Measurements from ENCODE around the gene AADACL4. TPM values are rescaled to one million over a fixed set of nuclear protein-coding genes. Genes with fewer than 3 reads are reported as not detected.

Gene AADACL4
- polyA plus RNA-seq (ENCODE audit: low read depth in 6 of 6), result not detected

DNA sequence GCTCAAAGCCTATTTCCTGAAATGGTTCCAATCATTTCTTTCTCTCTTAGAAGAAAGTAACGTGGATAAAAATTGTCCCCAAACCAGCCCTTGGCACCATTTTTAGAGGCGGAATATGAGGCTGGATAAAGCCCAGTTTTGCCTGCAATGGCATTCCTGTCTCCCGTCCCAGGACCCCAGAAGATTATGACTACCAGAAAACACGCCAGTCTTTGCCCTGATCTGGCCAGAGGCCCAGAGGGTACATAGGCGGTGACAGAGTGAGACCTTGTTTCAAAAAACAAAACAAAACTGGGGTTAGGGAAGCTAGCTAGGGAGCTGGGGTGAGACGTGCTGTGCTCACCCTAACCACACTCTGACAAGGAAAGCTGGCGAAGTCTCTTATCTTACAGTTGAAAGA is at the start of gene AADACL4:
Gene AADACL4 (plus strand): TSS at position 301 of the 400 bp plus-strand sequence. CDS start 462 bp downstream, outside the sequence.
- ATAC-seq (ENCODE audit: low read depth in 2 of 2) (no peak), DNase-seq (no peak)
- Mint-ChIP-seq H3K27me3 (peaks cover 8 to 36% (median 14%) of the 10 kb centered on the region in 3 donors), H3K36me3 (peaks cover 5 to 15% of the 10 kb centered on the region in 2 donors), H3K4me1 (no peaks in the 10 kb centered on the region), H3K9me3 (peaks cover 7 to 37% (median 25%) of the 10 kb centered on the region in 7 donors), H3K4me3 (no peak within 1 kb of the TSS), H3K27ac (no peak within 1 kb of the TSS)

DNA sequence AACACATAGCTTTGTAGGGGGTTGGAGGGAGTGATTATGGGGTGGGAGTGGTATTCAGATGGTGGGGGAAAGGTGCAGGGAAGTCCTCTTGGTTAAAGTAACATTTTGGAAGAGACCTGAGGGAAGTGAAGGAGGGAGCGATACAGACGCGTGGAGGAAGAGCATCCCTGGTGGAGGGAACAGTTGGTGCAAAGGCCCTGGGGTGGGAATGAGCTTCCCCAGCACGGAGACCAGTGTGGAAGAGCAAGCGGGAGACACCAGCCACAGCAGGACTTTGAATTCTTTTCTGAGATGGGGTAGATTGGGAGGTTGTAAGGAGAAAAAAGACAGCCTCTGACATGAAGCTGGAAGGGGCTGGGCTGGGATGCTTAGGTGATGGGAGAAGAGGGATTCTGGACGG is 49.4 kb upstream of the AADACL4 start:
- DNase-seq (no peak), ATAC-seq (ENCODE audit: low read depth in 2 of 2) (no peak)
- H3K36me3 Mint-ChIP-seq, result no peaks in the 10 kb centered on the region
- H3K9me3 Mint-ChIP-seq, result no peaks in the 10 kb centered on the region
- peak overlapping the region in 5 of 6 donors; percentile 54 to 92 (median 82) for H3K27ac Mint-ChIP-seq
- peaks cover 17 to 27% (median 20%) of the 10 kb centered on the region in 3 donors for H3K4me1 Mint-ChIP-seq
- peaks cover 4 to 30% (median 29%) of the 10 kb centered on the region in 3 donors for H3K27me3 Mint-ChIP-seq
- H3K4me3 Mint-ChIP-seq, result peak overlapping the region; percentile 82 to 93 (median 88)

DNA sequence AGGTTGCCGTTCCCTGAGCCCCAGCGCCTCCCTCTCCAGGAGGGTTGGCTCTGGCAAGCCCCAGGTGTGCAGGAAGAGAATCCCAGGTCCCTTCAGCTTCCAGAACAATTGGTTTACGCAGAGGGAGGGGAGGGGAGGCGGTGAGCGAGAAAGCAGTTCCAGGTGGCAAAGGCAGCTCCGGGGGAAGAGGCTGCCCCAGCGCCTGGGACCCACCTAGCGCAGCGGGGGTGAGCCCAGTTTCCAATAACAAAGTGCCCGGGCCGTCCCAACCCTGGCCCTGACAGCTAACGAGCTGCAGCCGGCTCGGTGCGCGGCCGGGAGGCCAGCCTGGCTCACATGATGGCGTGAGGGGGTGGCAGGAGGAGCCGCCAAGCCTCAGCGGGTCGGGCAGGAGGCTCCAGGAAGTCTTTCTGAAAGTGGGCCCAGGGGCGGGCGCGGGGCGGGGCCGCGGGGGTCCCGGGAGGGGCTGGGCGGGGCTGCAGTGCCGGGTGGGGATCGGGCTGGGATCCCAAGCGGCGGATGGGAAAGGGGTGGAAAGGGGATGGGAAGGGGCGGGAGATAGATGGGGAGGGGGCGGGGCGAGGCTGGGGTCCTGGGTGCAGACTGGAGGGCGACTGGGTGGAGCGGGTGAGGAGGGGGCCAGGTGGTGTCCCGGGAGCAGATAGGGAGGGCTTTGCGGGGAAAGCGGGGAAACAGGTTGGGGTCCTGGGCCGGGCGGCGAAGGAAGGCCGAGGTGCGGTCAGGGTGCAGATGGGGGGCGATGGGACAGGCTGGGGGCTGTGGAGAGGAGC is 48.7 kb upstream of the AADACL4 start:
- peak overlapping the region; percentile 82 to 93 (median 88) for H3K4me3 Mint-ChIP-seq
- no peaks in the 10 kb centered on the region for H3K9me3 Mint-ChIP-seq
- peaks cover 17 to 27% (median 21%) of the 10 kb centered on the region in 3 donors for H3K4me1 Mint-ChIP-seq
- peak overlapping the region in 5 of 6 donors; percentile 41 to 92 (median 58) for H3K27ac Mint-ChIP-seq
- ATAC-seq (ENCODE audit: low read depth in 2 of 2), result peak; percentile 68 to 73
- peak; percentile 35 for DNase-seq
- peaks cover 4 to 32% (median 30%) of the 10 kb centered on the region in 3 donors for H3K27me3 Mint-ChIP-seq
- no peaks in the 10 kb centered on the region for H3K36me3 Mint-ChIP-seq

DNA sequence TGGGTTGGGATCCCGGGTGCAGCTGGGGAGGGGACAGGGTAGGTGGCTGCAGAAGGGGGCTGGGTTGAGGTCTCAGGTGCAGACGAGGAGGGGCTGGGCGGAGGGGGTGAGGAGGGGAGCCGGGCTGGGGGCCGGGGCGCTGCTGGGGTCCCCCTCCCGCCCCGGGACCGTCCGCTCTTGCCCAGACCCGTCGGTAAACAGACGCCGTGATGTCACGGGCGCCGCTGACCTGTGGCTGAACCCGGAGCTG is 48.2 kb upstream of the AADACL4 start:
- no peaks in the 10 kb centered on the region for H3K36me3 Mint-ChIP-seq
- no peak for DNase-seq
- ATAC-seq (ENCODE audit: low read depth in 2 of 2), result peak; percentile 34 to 35
- H3K9me3 Mint-ChIP-seq, result no peaks in the 10 kb centered on the region
- peaks cover 17 to 27% (median 27%) of the 10 kb centered on the region in 3 donors for H3K4me1 Mint-ChIP-seq
- peaks cover 4 to 37% (median 34%) of the 10 kb centered on the region in 3 donors for H3K27me3 Mint-ChIP-seq
- peak overlapping the region; percentile 32 to 89 (median 81) for H3K4me3 Mint-ChIP-seq
- peak overlapping the region in 1 of 6 donors; percentile 54 for H3K27ac Mint-ChIP-seq

DNA sequence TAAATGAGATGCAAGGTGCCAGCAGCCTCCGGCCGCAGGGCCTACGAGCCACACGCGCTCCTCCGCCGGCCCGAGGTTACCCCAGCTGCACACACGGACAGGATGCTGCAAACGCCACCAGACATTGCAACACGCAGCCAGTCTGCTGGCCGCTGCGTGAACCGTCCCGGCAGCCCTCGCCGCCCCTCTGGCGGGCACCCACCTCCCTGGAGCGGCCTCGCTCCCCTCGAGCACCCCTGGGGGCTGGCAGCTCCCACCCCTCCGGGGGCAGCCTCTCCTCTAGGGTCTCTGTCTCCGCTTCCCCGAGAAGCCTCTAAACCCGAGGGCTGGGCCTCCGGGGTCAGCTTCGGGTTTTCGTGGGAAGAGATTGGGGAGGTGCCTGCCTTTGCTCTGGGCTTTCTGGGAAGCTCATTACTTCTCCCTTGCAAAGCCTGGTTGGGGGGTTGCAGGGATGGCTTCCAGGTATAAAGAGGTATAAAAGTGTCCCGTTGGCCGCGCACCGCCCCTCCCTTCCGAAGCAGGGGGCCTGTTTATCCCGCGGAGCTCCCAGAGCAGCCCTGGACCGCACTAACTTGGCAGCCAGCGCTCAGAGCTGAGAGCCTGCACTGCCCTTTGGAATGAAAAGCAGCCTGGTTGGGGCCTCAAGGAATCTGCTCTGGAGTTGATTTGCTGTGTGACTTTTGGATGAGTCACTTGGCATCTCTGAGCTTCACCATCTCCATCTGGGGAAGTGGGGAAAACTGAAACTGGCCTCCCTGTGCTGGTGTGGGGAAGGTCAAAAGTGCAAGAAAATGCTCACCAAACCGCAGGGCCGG is 47.7 kb upstream of the AADACL4 start:
- H3K36me3 Mint-ChIP-seq, result no peaks in the 10 kb centered on the region
- H3K4me1 Mint-ChIP-seq, result peaks cover 17 to 27% (median 27%) of the 10 kb centered on the region in 3 donors
- DNase-seq, result no peak
- H3K9me3 Mint-ChIP-seq, result no peaks in the 10 kb centered on the region
- ATAC-seq (ENCODE audit: low read depth in 2 of 2), result no peak
- H3K4me3 Mint-ChIP-seq, result peak overlapping the region; percentile 29 to 89 (median 74)
- peaks cover 4 to 37% (median 34%) of the 10 kb centered on the region in 3 donors for H3K27me3 Mint-ChIP-seq
- H3K27ac Mint-ChIP-seq, result no peak overlapping the region

DNA sequence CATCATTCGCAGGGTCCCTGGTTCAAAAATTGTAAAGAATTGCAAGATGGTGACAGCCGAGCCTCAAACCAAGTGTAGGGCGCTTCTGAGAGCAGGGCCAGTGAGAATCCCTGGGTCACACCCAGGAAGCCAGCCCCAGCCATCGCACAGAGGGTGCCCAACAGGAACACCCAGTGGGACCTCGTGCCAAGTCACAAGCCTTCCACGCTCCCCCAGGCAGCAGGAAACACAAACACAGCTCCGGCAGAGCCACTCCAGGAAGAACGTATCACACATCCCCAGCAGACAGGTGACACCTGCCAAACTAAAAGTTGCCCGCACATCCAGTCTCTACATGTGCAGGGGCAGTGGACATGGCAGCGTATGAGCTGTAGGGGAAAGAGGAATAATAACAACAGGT is 46.1 kb upstream of the AADACL4 start:
- peak overlapping the region in 3 of 8 donors; percentile 17 to 83 (median 34) for H3K4me3 Mint-ChIP-seq
- peaks cover 0 to 27% (median 27%) of the 10 kb centered on the region in 3 donors for H3K27me3 Mint-ChIP-seq
- no peaks in the 10 kb centered on the region for H3K36me3 Mint-ChIP-seq
- no peaks in the 10 kb centered on the region for H3K9me3 Mint-ChIP-seq
- ATAC-seq (ENCODE audit: low read depth in 2 of 2) (peak; percentile 43 to 50), DNase-seq (no peak)
- H3K4me1 Mint-ChIP-seq, result peaks cover 17 to 27% (median 27%) of the 10 kb centered on the region in 3 donors
- peak overlapping the region; percentile 2 to 94 (median 44) for H3K27ac Mint-ChIP-seq

DNA sequence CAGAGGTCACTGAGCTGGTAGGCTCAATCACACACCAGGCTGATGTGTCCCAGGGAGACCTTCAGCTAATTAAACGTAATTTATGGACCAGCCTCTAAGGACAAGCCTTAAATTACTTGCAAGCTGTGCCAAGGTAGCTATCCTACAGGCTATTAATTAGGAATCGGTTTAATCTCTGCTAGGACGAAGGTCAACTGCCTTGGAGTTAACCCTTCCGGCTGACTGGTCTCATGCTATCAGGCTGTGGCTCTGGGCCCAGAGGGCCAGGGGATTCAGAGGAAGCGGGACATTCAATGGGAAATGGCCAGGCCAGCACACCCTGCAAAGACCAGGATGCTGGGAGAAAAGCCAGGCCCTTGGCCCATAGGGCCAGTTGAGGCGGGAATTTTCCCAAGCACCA is 44.9 kb upstream of the AADACL4 start:
- peaks cover 16 to 27% (median 25%) of the 10 kb centered on the region in 3 donors for H3K4me1 Mint-ChIP-seq

DNA sequence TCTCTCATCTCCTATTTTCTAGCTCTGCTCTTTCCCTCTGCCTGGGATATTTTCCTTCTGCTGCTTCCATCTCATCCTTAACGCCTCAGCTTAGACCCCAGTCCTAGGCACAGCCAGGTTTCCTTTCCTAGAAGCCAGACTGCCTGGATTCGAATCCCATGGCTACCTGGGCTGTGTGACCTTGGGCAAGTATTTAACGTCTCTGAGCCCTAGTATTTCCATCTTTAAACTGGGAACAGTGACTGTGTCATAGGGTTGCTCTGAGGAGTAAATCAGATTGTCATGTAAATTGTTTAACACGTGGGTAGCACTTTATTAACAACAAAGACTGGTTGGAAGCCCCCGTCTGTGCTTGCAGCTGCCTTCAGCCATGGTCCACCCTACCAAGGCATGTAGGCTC is 44.2 kb upstream of the AADACL4 start:
- peaks cover 0 to 10% (median 8%) of the 10 kb centered on the region in 3 donors for H3K27me3 Mint-ChIP-seq
- H3K36me3 Mint-ChIP-seq, result no peaks in the 10 kb centered on the region
- peak overlapping the region in 1 of 8 donors; percentile 7 for H3K4me3 Mint-ChIP-seq
- H3K4me1 Mint-ChIP-seq, result peaks cover 10 to 21% (median 19%) of the 10 kb centered on the region in 3 donors
- H3K27ac Mint-ChIP-seq, result peak overlapping the region in 1 of 6 donors; percentile 77
- H3K9me3 Mint-ChIP-seq, result no peaks in the 10 kb centered on the region
- DNase-seq (no peak), ATAC-seq (ENCODE audit: low read depth in 2 of 2) (no peak)

More for the DNA sequence above, 44.9 kb upstream of the AADACL4 start:
- DNase-seq (no peak), ATAC-seq (ENCODE audit: low read depth in 2 of 2) (no peak)
- Mint-ChIP-seq H3K27me3 (peaks cover 0 to 16% (median 15%) of the 10 kb centered on the region in 3 donors), H3K4me3 (no peak overlapping the region), H3K27ac (no peak overlapping the region), H3K9me3 (no peaks in the 10 kb centered on the region), H3K36me3 (no peaks in the 10 kb centered on the region)

DNA sequence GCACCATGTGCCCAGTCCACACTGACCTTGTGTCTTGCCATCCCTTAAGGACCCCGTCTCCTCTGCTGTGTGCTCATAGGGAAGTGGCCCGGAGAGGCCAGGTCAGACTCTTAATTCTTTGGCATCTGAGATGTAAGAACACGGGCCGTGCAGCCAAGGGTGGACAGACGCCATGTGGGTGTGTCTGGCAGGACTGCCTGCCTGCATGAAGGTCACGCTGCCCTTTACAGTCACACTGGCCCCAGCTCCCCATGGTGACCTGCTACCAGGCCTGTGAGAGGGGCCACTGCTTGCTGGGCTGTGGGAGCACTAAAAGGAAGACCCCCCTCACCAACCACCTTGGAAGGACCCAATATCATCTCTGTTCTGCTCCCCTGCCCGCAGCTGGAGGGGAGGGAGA is 43.5 kb upstream of the AADACL4 start:
- peaks cover 4 to 16% (median 14%) of the 10 kb centered on the region in 3 donors for H3K4me1 Mint-ChIP-seq
- no peak overlapping the region for H3K4me3 Mint-ChIP-seq
- H3K27me3 Mint-ChIP-seq, result peaks cover 0 to 6% (median 5%) of the 10 kb centered on the region in 3 donors
- no peaks in the 10 kb centered on the region for H3K36me3 Mint-ChIP-seq
- H3K9me3 Mint-ChIP-seq, result no peaks in the 10 kb centered on the region
- ATAC-seq (ENCODE audit: low read depth in 2 of 2) (no peak), DNase-seq (no peak)
- peak overlapping the region in 1 of 6 donors; percentile 22 for H3K27ac Mint-ChIP-seq

DNA sequence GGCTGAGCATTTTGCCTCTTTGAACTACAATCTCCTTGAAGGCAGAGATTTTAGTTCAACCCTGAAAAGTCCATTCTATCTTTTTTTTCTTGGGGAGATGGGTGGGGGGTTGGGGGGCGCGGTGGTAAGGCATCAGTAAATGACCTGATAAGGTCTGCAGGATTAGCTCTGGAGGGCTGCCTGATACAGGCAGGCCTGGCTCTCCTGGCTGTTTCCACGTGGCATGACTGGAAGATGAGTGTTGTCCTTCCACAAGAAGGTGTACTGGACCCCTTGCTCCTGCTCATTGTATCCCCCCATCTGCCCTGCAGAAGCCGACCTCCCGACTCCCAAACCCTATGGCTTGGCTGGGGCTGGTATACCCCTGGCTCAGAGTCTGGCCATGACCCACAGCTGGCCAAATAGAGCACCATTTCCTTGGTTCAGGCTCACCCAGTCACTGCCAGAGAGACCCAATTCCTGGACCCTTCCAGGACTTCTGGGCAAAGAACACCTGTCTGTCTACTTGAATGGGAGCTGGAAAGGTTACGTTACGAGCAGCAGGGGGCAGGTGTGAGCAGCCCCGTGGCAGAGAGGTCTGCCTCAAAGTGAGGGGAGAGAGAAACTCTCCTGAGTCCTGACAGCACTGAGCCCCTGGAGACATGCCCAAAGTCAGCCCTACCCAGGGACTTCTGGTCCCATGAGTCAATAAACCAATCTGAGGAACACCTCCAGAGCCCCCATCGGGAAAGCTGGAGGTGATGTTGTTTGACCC is 42.8 kb upstream of the AADACL4 start:
- Mint-ChIP-seq H3K4me1 (peaks cover 4 to 16% (median 14%) of the 10 kb centered on the region in 3 donors), H3K9me3 (no peaks in the 10 kb centered on the region), H3K36me3 (no peaks in the 10 kb centered on the region), H3K27ac (peak overlapping the region in 1 of 6 donors; percentile 30), H3K27me3 (peaks cover 0 to 6% (median 5%) of the 10 kb centered on the region in 3 donors), H3K4me3 (no peak overlapping the region)
- no peak for DNase-seq
- no peak for ATAC-seq (ENCODE audit: low read depth in 2 of 2)

DNA sequence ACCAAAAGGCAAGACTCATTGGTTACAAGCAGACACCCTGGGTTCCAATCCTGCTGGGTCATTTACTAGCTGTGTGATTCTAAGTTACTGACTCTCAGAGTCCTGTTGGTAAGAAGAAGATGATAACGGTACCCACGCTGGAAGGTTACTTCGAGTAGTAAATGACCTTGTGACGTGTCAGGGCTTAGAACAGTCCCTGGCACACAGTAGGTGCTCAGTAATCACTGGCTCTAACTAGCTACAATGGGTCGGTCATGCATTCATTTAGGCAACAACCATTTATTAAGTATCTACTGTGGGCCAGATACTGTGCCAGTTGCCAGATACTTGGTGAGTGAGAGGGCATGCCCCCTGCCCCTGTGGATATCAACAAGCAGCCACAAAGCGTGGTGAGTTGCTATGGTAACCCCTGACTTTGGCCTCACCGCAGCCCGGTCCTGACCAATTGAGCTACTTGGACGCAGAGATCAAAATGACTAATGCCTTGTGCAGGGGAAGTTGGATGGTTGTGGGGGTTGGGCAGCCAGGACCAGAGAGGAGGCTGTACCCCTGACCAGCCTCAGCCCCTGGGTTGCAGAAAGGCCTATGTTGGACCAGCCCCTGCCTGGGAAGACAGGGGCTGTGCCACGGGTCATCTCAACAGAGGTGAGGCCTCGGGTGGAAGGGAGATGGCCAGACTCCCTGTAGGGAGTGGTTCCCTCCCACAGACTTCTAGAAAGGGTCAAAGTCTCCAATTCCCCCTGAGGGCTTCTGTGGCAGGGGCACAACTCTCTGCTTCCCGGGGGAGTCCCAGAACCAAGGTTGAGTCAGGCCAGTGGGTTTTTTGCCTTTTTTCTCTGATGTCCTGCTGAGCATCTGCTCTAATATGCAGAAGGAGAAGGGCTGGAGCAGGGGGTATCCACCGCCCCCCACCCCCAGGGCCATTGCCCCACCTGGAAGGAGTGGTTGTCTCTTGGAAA is 41.9 kb upstream of the AADACL4 start:
- no peak for ATAC-seq (ENCODE audit: low read depth in 2 of 2)
- Mint-ChIP-seq H3K36me3 (no peaks in the 10 kb centered on the region), H3K4me3 (no peak overlapping the region), H3K27me3 (peaks cover 0 to 6% (median 5%) of the 10 kb centered on the region in 3 donors), H3K9me3 (peaks cover 0 to 1% (median 0%) of the 10 kb centered on the region in 7 donors), H3K4me1 (peaks cover 4 to 16% (median 10%) of the 10 kb centered on the region in 3 donors), H3K27ac (no peak overlapping the region)
- DNase-seq, result no peak

DNA sequence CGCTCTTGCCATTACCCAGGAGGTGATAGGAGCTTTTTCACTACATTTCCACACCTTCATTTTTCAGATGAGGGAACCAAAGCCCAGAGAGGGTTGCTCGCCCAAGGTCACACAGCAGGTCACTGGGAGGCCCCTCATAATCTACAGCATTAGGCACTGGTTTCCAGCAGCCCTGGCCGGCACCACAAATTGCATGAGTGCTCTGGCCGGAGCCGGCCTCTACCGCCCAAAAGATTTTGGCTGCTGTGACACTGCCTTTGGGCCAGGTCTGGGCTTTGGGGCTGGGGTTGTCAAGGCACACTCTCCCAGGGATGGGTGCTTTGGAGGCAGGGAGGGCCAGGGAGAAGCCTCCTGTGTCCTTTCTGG is 41.2 kb upstream of the AADACL4 start:
- peaks cover 0 to 9% (median 4%) of the 10 kb centered on the region in 3 donors for H3K4me1 Mint-ChIP-seq
- H3K36me3 Mint-ChIP-seq, result no peaks in the 10 kb centered on the region
- peaks cover 0 to 6% (median 5%) of the 10 kb centered on the region in 3 donors for H3K27me3 Mint-ChIP-seq
- ATAC-seq (ENCODE audit: low read depth in 2 of 2), result no peak
- H3K27ac Mint-ChIP-seq, result no peak overlapping the region
- DNase-seq, result no peak
- peak overlapping the region in 1 of 8 donors; percentile 22 for H3K4me3 Mint-ChIP-seq
- H3K9me3 Mint-ChIP-seq, result peaks cover 0 to 4% (median 0%) of the 10 kb centered on the region in 7 donors

Data from naive B cell (primary cell).